VCaP (cell line): ENCODE results near the gene PMP22.

ENCODE experiments used
- H3K27ac ChIP-seq: fragments of 450-650 bp; 2 replicates; pipeline ENCODE4 v1.5.1; 2017
- CTCF ChIP-seq: fragments of 450-650 bp; conservative IDR thresholded peaks from 2 replicates; pipeline ENCODE4 v1.5.1; 2017; ENCODE audit warnings: mild to moderate bottlenecking, moderate library complexity

PMP22 gene

GRCh38 chr17:15301845-15302244, 36.7 kb upstream of the PMP22 start:
- no peak for TF ChIP-seq CTCF

GRCh38 chr17:15298176-15298575, 33.0 kb upstream of the PMP22 start:
- no peak for TF ChIP-seq CTCF

More at GRCh38 chr17:15301845-15302244, 36.7 kb upstream of the PMP22 start:
- no peak overlapping the region for H3K27ac ChIP-seq

GRCh38 chr17:15293558-15293957, 28.4 kb upstream of the PMP22 start:
- TF ChIP-seq CTCF, result no peak

More at GRCh38 chr17:15298176-15298575, 33.0 kb upstream of the PMP22 start:
- no peak overlapping the region for H3K27ac ChIP-seq

GRCh38 chr17:15291674-15292361, 26.7 kb upstream of the PMP22 start:
- H3K27ac ChIP-seq, result no peak overlapping the region
- no peak for TF ChIP-seq CTCF

More at GRCh38 chr17:15293558-15293957, 28.4 kb upstream of the PMP22 start:
- no peak overlapping the region for H3K27ac ChIP-seq

GRCh38 chr17:15290605-15291004, 25.5 kb upstream of the PMP22 start:
- no peak overlapping the region for H3K27ac ChIP-seq
- no peak for TF ChIP-seq CTCF

GRCh38 chr17:15289285-15290183, 24.4 kb upstream of the PMP22 start:
- TF ChIP-seq CTCF, result no peak
- H3K27ac ChIP-seq, result no peak overlapping the region

- no peak for TF ChIP-seq CTCF
- H3K27ac ChIP-seq, result no peak overlapping the region
Observed at GRCh38 chr17:15288859-15289258, 23.7 kb upstream of the PMP22 start.
